Kidney tubule cell (primary cell): Measurements from ENCODE around the gene MBD3L2B.
A peak's percentile ranks its signal among the peaks of the same experiment; 100 is the strongest.
"Not testable (repeated sequence)": the region's sequence is repeated elsewhere in the genome, so short reads cannot be mapped to it uniquely, and the experiment has no call there.

Experiments used
- DNase-seq: peaks from one replicate; pipeline ENCODE4 v3.0.0-alpha.2; 2018; ENCODE audit warnings: low spot score

MBD3L2B gene

DNA sequence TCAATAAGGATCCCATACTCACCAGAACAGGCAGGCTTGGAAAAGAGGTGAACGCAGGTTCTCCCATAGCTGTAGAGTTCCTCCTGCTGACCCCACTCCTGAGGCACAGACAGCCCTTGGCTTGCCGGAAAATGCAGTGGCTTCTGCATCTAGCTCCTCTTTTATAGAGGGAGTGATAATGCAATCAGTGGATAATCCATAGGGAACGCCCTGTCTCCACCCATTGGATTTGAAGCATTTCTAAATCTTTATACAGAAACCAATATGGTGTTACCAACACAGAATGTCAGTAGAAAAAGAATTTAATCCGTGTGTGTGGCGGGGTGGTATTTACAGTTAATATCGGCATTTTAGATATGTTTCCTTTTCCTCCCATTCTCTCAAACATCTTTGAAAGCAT lies at the start of gene MBD3L2B:
Gene MBD3L2B, minus strand, starts transcription at position 101 of the 400 bp plus-strand sequence. Its CDS starts 34 bp downstream, at position 67.
- not testable (repeated sequence) for DNase-seq

DNA sequence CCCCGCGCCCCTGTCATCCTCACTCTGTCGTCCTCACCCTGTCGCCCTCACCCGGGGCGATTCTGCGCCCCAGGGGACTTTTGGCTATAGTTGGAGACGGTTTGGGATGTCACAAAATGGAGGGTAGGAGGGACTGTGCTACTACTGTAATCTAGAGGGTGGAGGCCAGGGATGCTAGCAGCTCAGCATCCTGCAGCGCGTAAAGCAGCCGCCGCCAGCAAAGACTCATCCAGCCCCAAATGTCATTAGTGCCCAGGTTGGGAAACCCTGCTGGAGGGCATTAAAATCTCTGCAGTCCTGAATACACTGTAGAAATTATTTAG lies 48.6 kb upstream of the MBD3L2B start:
- no peak for DNase-seq

DNA sequence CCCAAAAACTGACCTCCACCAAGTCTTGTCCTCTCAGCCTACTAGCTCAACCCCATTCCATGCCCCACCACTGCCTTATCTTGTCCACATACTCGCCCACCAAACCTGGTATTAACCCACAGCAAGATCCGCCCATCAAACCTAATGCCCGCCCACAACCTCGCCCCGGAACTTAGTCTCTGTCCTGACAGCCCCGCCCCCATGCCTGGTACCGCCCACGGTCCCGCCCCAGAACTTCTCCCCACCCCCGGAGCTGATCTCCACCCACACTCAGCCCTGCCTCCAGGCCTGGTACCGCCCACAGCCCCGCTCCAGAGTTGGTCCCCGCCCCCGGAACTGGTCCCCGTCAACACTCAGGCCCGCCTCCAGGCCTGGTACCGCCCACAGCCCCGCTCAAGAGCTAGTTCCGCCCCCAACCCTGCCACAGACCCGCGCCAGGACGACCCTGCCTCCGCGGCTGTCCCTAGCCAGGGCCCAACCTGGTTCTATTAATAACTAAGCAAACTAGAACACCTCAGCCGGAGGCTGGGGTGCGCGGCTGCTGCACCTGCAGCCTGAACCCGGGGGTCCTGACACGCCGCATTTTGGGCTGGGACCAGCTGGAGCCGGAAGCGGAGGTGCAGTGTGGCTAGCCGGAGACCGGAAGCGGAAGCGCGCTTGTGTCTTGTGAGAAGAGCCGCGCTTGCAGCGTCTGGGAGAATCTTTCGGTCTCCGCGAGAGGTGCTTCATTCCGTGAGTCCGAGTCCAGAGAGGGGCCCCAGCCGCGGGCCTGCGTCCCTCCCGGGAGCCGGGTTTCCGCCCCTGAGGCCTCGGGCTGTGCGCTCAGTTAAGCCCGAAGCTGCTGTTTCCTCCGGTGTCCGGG lies 48.0 kb upstream of the MBD3L2B start, which contains the start of gene ZNF557:
Gene ZNF557, plus strand, starts transcription at position 662 of the 862 bp plus-strand sequence. CDS start 5,372 bp downstream, outside the sequence.
- peak; percentile 96 for DNase-seq

DNA sequence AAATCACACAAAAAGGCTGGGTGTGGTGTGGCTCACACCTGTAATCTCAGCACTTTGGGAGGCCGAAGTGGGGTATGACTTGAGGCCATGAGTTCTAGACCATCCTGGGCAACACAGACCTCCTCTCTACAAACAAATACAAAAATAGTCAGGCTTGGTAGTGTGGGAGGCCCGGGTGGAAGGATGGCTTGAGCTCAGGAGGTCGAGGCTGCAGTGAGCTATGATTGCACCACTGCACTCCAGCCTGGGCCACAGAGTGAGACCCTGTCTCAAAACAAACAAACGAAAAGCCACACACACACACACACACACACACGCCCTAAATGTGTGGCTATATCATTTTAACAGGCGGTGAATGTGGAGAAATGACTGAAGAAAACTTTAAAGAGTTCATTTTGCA lies 47.4 kb upstream of the MBD3L2B start:
- DNase-seq: no peak

DNA sequence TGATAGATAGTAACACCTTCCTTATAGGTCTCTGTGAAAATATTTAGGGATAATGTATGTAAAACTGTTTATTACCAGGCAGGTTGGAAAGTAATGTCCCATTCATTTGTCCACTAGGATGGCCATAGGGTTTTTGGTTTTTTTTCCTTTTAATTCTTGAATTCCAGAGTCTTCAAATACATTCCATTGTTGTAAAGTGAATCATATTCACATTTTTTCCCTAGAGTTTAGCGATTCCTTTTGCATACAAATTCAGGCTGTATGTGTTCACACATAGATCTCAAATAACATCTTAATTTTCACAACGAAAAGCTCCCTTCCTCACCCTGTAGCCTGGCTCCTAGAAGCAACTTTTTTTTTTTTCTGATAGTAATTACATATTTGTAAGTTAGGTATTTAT lies 46.5 kb upstream of the MBD3L2B start:
- no peak for DNase-seq

DNA sequence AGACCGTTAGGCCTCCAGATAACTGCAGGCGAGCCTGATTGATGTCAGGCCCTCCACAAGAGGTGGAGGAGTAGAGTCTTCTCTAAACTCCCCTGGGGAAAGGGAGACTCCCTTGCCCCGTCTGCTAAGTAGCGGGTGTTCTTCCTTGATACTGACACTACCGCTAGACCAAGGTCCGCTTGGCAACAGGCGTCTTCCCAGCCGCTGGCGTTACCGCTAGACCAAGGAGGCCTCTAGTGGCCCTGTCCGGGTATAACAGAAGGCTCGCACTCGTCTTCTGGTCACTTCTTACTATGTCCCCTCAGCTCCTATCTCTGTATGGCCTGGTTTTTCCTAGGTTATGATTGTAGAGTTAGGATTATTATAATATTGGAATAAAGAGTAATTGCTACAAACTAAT lies 45.9 kb upstream of the MBD3L2B start:
- peak; percentile 28 for DNase-seq

DNA sequence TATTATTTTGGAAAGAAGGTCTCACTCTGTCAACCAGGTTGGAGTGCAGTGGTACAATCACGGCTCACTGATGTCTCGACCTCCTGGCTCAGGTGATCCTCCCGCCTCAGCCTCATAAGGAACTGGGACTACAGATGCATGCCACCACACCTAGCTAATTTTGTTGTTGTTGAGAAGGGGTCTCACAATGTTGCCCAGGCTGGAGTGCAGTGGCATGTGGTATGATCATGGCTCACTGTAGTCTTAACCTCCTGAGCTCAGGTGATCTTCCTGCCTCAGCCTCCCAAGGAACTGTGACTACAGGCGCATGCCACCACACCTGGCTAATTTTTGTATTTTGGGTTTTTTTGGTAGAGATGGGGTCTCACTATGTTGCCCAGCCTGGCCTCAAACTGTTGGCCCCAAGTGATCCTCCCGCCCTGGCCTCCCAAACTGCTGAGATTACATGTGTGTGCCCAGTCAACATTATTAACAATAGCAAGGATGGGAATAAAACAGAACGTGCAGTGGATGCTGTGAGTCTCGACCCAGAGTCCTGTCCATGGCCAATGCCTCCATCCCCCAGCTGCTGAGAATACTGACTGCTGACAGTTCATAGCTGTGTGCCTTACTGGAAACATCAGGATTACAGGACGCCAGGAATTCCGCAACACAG lies 42.7 kb upstream of the MBD3L2B start:
- DNase-seq: no peak

DNA sequence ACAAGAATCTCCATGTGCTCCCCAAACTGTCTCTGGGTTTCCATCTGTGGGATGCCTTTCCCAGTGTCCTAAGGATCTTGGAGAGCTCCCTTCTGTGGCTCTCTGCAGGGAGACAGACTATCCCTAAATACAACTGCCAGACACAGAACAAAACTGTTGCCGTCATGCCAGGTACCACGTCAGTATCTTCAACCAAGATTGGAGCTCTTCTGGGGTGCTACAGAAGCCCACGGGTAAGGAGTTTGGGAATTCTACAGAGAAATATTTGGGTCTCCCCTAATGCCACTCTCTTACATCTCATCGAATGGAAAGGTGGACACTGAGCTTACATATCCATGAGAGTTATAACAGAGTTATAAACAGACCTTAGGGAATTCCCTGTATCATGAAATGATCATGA lies 42.1 kb upstream of the MBD3L2B start:
- no peak for DNase-seq

DNA sequence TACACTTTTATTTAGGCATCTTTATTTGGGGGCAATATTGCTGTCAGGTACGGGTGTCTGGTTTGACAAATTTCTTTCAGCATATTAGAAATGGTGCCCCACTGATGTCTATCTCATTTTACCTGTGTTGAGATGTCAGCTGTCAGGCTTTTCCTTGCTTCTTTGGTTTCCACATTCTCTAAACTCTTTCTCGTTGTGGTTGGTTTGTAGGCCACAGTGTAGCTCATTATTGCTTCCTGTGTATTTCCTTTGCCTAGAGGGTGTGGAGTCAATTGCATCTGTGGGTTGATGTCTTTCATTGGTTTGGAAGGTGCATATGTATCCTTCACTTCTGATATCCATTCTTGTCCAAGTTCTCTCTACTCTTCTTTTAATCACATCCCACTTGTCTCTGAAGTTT lies 38.7 kb upstream of the MBD3L2B start:
- not testable (repeated sequence) for DNase-seq

DNA sequence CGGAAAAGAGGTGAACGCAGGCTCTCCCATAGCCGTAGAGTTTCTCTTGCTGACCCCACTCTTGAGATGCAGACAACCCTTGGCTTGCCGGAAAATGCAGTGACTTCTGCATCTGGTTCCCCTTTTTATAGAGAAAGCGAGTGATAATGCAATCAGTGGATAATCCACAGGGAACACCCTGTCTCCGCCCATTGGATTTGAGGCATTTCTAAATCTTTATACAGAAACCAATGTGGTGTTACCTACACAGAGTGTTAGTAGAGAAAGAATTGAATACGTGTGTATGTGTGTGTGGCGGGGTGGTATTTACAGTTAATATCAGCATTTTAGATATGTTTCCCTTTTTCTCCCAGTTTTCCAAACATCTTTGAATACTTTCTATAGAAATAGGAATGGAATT lies 37.3 kb upstream of the MBD3L2B start, which contains the start of gene MBD3L3:
Gene MBD3L3, minus strand, starts transcription at position 101 of the 400 bp plus-strand sequence. Its CDS starts 71 bp downstream, at position 30.
- not testable (repeated sequence) for DNase-seq

DNA sequence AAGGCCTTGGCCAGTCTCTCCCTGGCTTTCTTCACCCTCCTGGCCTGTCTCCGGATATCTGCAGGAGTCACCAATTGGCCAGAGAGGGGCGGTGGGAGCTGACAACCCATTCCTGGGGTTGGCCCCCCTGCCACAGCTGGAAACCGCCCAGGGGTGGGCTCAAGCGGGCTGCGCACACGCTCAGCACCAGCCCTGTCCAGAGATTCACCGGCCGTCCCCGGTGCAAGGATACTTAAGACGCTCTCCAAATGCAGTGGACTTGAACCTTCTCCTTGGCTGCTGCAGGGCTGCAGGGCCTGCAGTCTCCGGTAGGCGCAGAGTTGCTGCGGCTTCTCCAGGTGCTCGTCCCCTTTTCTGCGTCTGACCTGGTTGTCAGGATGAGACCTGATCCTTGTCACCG lies 35.1 kb upstream of the MBD3L2B start:
- not testable (repeated sequence) for DNase-seq

DNA sequence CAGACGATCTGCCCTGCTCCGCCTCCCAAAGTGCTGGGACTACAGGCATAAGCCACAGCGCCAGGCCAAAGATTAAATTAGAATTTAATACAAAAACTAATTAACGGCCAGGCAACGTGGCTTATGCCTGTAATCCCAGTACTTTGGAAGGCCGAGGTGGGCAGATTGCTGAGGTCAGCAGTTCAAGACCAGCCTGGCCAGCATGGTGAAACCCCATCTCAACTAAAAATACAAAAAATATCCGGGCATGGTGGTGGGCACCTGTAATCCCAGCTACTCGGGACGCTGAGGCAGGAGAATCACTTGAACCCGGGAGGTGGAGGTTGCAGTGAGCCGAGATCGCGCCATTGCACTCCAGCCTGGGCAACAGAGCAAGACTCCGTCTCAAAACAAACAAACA lies 34.4 kb upstream of the MBD3L2B start:
- not testable (repeated sequence) for DNase-seq

DNA sequence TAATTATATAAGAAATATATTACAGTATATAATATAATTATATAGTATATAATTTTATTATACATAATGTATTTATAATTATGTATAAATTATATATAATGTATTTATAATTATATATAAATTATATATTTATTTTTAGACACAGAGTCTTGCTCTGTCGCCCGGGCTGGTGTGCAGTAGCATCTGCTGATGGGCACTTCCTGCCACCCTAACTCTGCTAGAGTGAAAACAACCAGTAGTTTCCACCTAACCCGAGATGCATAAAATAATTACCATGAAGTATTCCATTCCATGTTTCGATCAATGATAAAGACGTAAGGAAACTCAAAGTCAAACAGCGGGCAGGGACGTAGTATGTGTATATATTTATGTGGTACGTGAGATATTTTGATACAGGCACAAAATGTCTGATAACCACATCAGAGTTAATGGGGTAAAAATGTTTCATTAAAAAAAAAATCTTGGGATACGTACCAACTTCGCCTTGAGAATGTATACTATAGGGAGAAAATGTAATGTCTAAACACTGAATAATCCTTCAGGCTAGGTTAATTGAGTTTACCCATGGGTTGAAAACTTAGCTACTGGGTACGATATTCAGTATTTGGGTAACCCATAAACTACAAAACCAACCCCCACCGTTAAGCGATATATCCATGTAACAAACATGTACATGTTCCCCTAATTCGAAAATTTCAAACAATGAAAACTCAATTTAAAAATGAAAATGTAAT lies 33.6 kb upstream of the MBD3L2B start:
- not testable (repeated sequence) for DNase-seq

DNA sequence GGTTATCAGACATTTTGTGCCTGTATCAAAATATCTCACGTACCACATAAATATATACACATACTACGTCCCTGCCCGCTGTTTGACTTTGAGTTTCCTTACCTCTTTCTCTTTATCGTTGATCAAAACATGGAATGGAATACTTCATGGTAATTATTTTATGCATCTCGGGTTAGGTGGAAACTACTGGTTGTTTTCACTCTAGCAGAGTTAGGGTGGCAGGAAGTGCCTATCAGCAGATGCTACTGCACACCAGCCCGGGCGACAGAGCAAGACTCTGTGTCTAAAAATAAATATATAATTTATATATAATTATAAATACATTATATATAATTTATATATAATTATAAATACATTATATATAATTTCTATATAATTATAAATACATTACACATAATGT lies 31.7 kb upstream of the MBD3L2B start:
- DNase-seq: not testable (repeated sequence)

DNA sequence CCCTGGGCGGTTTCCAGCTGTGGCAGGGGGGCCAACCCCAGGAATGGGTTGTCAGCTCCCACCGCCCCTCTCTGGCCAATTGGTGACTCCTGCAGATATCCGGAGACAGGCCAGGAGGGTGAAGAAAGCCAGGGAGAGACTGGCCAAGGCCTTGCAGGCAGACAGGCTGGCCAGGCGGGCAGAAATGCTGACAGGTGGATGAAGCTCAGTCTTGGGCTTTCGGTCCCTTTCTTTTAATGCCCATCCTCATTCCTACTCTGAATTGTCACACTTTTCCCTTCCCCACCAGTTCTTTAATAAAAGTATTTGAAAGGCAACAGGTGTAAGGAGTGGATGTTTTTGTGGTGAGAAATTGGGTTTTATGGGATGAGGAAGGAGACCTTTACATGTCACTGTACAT lies 30.2 kb upstream of the MBD3L2B start:
- not testable (repeated sequence) for DNase-seq

DNA sequence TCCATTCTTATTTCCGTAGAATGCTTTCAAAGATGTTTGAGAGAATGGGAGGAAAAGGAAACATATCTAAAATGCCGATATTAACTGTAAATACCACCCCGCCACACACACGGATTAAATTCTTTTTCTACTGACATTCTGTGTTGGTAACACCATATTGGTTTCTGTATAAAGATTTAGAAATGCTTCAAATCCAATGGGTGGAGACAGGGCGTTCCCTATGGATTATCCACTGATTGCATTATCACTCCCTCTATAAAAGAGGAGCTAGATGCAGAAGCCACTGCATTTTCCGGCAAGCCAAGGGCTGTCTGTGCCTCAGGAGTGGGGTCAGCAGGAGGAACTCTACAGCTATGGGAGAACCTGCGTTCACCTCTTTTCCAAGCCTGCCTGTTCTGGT lies 27.8 kb upstream of the MBD3L2B start, which contains the start of gene MBD3L2:
Gene MBD3L2, plus strand, starts transcription at position 301 of the 400 bp plus-strand sequence. Its CDS starts 53 bp downstream, at position 354.
- not testable (repeated sequence) for DNase-seq

DNA sequence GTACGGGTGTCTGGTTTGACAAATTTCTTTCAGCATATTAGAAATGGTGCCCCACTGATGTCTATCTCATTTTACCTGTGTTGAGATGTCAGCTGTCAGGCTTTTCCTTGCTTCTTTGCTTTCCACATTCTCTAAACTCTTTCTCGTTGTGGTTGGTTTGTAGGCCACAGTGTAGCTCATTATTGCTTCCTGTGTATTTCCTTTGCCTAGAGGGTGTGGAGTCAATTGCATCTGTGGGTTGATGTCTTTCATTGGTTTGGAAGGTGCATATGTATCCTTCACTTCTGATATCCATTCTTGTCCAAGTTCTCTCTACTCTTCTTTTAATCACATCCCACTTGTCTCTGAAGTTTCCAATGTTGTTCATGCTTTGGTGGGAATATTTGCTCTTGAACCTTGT lies 20.3 kb upstream of the MBD3L2B start:
- DNase-seq: not testable (repeated sequence)

DNA sequence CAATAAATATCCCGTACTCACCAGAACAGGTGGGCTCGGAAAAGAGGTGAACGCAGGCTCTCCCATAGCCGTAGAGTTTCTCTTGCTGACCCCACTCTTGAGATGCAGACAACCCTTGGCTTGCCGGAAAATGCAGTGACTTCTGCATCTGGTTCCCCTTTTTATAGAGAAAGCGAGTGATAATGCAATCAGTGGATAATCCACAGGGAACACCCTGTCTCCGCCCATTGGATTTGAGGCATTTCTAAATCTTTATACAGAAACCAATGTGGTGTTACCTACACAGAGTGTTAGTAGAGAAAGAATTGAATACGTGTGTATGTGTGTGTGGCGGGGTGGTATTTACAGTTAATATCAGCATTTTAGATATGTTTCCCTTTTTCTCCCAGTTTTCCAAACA lies 18.8 kb upstream of the MBD3L2B start, which contains the start of gene MBD3L4:
Gene MBD3L4, minus strand, starts transcription at position 101 of the 400 bp plus-strand sequence. Its CDS starts 35 bp downstream, at position 66.
- DNase-seq: not testable (repeated sequence)

DNA sequence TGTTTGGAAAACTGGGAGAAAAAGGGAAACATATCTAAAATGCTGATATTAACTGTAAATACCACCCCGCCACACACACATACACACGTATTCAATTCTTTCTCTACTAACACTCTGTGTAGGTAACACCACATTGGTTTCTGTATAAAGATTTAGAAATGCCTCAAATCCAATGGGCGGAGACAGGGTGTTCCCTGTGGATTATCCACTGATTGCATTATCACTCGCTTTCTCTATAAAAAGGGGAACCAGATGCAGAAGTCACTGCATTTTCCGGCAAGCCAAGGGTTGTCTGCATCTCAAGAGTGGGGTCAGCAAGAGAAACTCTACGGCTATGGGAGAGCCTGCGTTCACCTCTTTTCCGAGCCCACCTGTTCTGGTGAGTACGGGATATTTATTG lies 9.0 kb upstream of the MBD3L2B start, which contains the start of gene MBD3L5:
Gene MBD3L5, plus strand, starts transcription at position 301 of the 400 bp plus-strand sequence. Its CDS starts 34 bp downstream, at position 335.
- DNase-seq: not testable (repeated sequence)

DNA sequence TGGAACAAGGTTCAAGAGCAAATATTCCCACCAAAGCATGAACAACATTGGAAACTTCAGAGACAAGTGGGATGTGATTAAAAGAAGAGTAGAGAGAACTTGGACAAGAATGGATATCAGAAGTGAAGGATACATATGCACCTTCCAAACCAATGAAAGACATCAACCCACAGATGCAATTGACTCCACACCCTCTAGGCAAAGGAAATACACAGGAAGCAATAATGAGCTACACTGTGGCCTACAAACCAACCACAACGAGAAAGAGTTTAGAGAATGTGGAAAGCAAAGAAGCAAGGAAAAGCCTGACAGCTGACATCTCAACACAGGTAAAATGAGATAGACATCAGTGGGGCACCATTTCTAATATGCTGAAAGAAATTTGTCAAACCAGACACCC lies 7.6 kb upstream of the MBD3L2B start:
- not testable (repeated sequence) for DNase-seq

DNA sequence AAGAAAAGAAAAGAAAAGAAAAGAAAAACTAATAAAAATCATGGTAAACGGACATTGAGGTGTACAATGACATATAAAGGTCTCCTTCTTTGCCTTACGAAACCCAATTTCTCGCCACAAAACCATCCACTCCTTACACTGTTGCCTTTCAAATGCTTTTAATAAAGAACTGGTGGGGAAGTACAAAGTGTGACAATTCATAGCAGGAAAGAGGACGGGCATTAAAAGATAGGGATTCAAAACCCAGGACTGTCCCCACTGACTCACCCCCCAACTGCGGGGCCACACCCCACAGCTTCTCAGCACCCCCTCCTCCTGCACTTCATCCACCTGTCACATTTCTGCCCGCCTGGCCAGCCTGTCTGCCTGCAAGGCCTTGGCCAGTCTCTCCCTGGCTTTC lies 2.4 kb downstream of the MBD3L2B start:
- DNase-seq: no peak

DNA sequence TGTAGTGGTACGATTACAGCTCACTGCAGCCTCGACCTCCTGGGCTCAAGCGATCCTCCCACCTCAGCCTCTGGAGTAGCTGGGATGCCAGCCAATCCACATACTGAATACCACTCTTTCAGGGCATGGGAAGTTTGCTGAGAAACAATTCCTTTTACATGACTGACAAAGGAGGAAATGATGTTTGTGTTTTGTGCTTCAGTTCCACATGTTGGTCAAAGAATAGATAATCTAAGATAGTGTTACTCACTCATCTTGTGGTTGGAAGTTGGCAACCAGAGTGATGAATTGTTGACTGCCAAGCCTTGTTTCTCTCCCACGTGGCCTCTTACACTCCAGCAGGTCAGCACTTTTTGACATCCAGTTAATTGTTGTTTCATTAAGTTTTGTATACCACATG lies 7.6 kb downstream of the MBD3L2B start:
- peak; percentile 88 for DNase-seq
